Measurements from ENCODE around the gene U2AF2. TPM values are rescaled to one million over a fixed set of nuclear protein-coding genes. Genes with fewer than 3 reads are reported as not detected.

The U2AF2 gene
- total RNA-seq, 1 experiment from 2014 or later = 411 TPM

DNA sequence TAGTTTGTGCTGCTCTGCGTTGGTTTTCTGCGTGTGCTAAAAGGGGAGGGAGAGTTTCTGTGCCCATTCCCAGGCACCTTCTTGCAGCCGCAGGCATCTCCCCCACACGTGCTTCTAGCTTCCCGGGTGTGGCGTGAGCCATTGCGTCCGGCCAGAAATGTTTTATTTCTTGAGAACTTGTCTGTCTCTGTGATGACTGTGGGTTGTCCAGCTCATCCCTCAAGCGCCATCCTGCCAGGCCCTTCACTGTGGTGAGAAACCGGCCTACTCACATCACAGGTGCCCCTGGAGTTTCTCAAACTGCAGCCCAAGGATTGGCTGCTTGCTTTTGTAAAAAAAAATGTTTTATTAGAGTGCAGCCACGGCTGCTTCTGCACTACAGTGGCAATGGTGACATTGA is 44.4 kb downstream of the U2AF2 start:
- DNase-seq (ENCODE audit: low spot score) = no peak
- H3K9me3 ChIP-seq (ENCODE audit: low read depth, low read length, poor library complexity, severe bottlenecking) = no peaks in the 10 kb centered on the region
- no peaks in the 10 kb centered on the region for H3K27me3 ChIP-seq (replicated peaks; ENCODE audit: insufficient read depth, low read depth, low read length, poor library complexity)
- no peak overlapping the region for H3K4me3 ChIP-seq (ENCODE audit: low read depth, low read length, poor library complexity, severe bottlenecking)
- no peak overlapping the region for H3K27ac ChIP-seq (ENCODE audit: low read depth, low read length, poor library complexity, severe bottlenecking)
- H3K36me3 ChIP-seq (ENCODE audit: insufficient read depth, low read length, poor library complexity, severe bottlenecking) = peaks cover 21% of the 10 kb centered on the region
- H3K4me1 ChIP-seq (ENCODE audit: insufficient read depth, low read length, poor library complexity, severe bottlenecking) = no peaks in the 10 kb centered on the region
- intact Hi-C loops (cut with micrococcal nuclease; ENCODE audit: unreplicated experiment) = no loop called here
- BruUV-seq (replicated peaks) = no TSS peak
- CTCF ChIA-PET = no interaction called here
- no peak for TF ChIP-seq EZH2 (IDR thresholded peaks at IDR 0.05; ENCODE audit: borderline replicate concordance, low read depth, low read length, poor library complexity, severe bottlenecking)
- TF ChIP-seq, protein P1, sequence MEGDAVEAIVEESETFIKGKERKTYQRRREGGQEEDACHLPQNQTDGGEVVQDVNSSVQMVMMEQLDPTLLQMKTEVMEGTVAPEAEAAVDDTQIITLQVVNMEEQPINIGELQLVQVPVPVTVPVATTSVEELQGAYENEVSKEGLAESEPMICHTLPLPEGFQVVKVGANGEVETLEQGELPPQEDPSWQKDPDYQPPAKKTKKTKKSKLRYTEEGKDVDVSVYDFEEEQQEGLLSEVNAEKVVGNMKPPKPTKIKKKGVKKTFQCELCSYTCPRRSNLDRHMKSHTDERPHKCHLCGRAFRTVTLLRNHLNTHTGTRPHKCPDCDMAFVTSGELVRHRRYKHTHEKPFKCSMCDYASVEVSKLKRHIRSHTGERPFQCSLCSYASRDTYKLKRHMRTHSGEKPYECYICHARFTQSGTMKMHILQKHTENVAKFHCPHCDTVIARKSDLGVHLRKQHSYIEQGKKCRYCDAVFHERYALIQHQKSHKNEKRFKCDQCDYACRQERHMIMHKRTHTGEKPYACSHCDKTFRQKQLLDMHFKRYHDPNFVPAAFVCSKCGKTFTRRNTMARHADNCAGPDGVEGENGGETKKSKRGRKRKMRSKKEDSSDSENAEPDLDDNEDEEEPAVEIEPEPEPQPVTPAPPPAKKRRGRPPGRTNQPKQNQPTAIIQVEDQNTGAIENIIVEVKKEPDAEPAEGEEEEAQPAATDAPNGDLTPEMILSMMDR (conservative IDR thresholded peaks at IDR 0.05; ENCODE audit: low read depth, low read length) = no peak
- POLR2A ChIA-PET (ENCODE audit: low non-redundant PET) = no interaction called here

DNA sequence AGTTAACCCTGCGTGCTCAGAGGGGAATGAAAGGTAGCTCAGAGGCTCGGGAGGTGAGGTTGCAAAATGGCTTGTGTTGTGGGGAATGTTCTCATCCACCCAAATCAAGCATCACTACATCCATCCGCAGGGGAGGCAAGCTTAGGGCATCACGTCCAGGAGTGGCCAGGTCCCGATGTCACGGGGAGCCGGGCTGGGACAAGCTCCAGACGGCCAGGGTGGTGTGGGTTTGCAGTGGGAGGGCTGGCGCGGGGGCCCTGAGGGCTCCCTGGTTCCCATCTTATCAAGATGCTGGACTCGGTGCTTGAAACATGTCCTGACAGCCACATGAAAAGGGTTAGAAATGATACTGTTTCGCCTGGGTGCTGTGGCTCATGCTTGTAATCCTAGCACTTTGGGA is 46.0 kb downstream of the U2AF2 start:
- Histone ChIP-seq H3K27ac (ENCODE audit: low read depth, low read length, poor library complexity, severe bottlenecking) (no peak overlapping the region), H3K36me3 (ENCODE audit: insufficient read depth, low read length, poor library complexity, severe bottlenecking) (peaks cover 12% of the 10 kb centered on the region), H3K9me3 (ENCODE audit: low read depth, low read length, poor library complexity, severe bottlenecking) (no peaks in the 10 kb centered on the region), H3K4me1 (ENCODE audit: insufficient read depth, low read length, poor library complexity, severe bottlenecking) (no peaks in the 10 kb centered on the region), H3K27me3 (replicated peaks; ENCODE audit: insufficient read depth, low read depth, low read length, poor library complexity) (no peaks in the 10 kb centered on the region), H3K4me3 (ENCODE audit: low read depth, low read length, poor library complexity, severe bottlenecking) (no peak overlapping the region)
- no peak for DNase-seq (ENCODE audit: low spot score)
- intact Hi-C loops (cut with micrococcal nuclease; ENCODE audit: unreplicated experiment) = no loop called here
- CTCF ChIA-PET = interaction anchor here (0.7 kb wide), 1 partner anchor 50 kb away, joined by 5 read pairs; no protein-coding TSS in a partner anchor
- no peak for TF ChIP-seq EZH2 (IDR thresholded peaks at IDR 0.05; ENCODE audit: borderline replicate concordance, low read depth, low read length, poor library complexity, severe bottlenecking)
- TF ChIP-seq, protein P1 (conservative IDR thresholded peaks at IDR 0.05; ENCODE audit: low read depth, low read length) = no peak
- POLR2A ChIA-PET (ENCODE audit: low non-redundant PET) = no interaction called here
- BruUV-seq (replicated peaks) = no TSS peak

DNA sequence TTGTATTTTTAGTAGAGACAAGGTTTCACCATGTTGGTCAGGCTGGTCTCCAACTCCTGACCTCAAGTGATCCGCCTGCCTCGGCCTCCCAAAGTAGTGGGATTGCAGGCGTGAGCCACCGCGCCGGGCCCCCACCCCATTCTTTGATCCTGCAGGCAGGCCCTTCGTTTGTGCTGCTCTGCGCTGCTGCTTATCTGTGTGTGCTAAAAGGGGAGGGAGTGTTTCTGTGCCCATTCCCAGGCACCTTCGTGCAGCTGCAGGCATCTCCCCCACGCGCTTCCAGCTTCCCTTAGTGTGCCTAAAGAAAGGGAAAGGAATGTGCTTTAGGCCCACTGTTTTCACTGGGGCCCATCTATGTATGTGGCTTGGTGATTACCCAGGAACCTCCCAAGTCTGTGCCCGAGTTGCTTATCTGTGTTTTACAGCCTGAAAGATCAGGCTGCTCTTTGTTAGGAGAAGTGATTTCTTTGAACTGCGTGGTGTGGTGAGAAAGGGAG is 47.3 kb downstream of the U2AF2 start:
- no peaks in the 10 kb centered on the region for H3K27me3 ChIP-seq (replicated peaks; ENCODE audit: insufficient read depth, low read depth, low read length, poor library complexity)
- TF ChIP-seq EZH2 (IDR thresholded peaks at IDR 0.05; ENCODE audit: borderline replicate concordance, low read depth, low read length, poor library complexity, severe bottlenecking) = no peak
- TF ChIP-seq, protein P1 (conservative IDR thresholded peaks at IDR 0.05; ENCODE audit: low read depth, low read length) = no peak
- intact Hi-C loops (cut with micrococcal nuclease; ENCODE audit: unreplicated experiment) = loop anchor here (2.0 kb wide), 1 partner anchor 107 kb away; no protein-coding TSS in a partner anchor
- ChIA-PET POLR2A (ENCODE audit: low non-redundant PET) (no interaction called here), CTCF (no interaction called here)
- BruUV-seq (replicated peaks) = no TSS peak
- H3K36me3 ChIP-seq (ENCODE audit: insufficient read depth, low read length, poor library complexity, severe bottlenecking) = peaks cover 11% of the 10 kb centered on the region
- no peaks in the 10 kb centered on the region for H3K4me1 ChIP-seq (ENCODE audit: insufficient read depth, low read length, poor library complexity, severe bottlenecking)
- H3K27ac ChIP-seq (ENCODE audit: low read depth, low read length, poor library complexity, severe bottlenecking) = no peak overlapping the region
- no peak for DNase-seq (ENCODE audit: low spot score)
- no peaks in the 10 kb centered on the region for H3K9me3 ChIP-seq (ENCODE audit: low read depth, low read length, poor library complexity, severe bottlenecking)
- H3K4me3 ChIP-seq (ENCODE audit: low read depth, low read length, poor library complexity, severe bottlenecking) = no peak overlapping the region
